HepG2 (cell line): ENCODE measurements around the gene HCFC1R1. TPM values are rescaled to one million over a fixed set of nuclear protein-coding genes. Genes with fewer than 3 reads are reported as not detected.

ENCODE experiments used
- ATAC-seq: fragments of 200-7000 bp; cut with Tn5 transposase; 3 replicates; pipeline ENCODE4 v1.9.1; 2020; ENCODE audit warnings: mild to moderate bottlenecking, moderate library complexity
- BruUV-seq: library from RNA; stranded (reverse); fragments of 400-500 nt; replicated peaks from 2 replicates; lab custom pipeline; 2021; lab: Mats Ljungman, UMichigan
- CTCF ChIA-PET: fragments of 300-600 bp; formaldehyde crosslinking; extraction: SDS; loops from one replicate; lab custom pipeline; 2021; ENCODE audit warnings: low total read pairs, inconsistent platforms, low intra/inter-chr PET ratio; lab: Yijun Ruan, JAX
- POLR2A ChIA-PET: fragments of 350-600 bp; sonication (Branson Sonifier 250); formaldehyde crosslinking; loops from one replicate; lab custom pipeline; 2020; ENCODE audit warnings: antibody characterized with exemption, inconsistent platforms; lab: Yijun Ruan, JAX
- DNase-seq: peaks from one replicate; pipeline ENCODE4 v3.0.0-alpha.2; 2015; ENCODE audit warnings: low spot score
- FAIRE-seq: peaks from 3 replicates; lab custom pipeline; 2011; peaks lifted over from hg19 to GRCh38; lab: Jason Lieb, UNC
- H2AFZ ChIP-seq: one replicate; pipeline ENCODE4 v1.6.1; 2011; ENCODE audit warnings: low read length, inconsistent platforms
- H3K27ac ChIP-seq: fragments of 300-600 bp; 3 replicates; pipeline ENCODE4 v1.8.0; 2011; ENCODE audit warnings: mixed run types, mild to moderate bottlenecking, mixed read lengths, low read length, inconsistent platforms; ENCODE audit not compliant: insufficient read depth; ENCODE audit errors: extremely low read length
- H3K27me3 ChIP-seq, 2 experiments: fragments of 200-600 bp in 1 of 2; 2 replicates in 1 of 2; 3 replicates in 1 of 2; pipeline versions ENCODE4 v1.6.0 to v1.8.0; 2011; ENCODE audit warnings: low read length in 2 of 2, mild to moderate bottlenecking in 2 of 2, moderate library complexity in 2 of 2, inconsistent platforms in 1 of 2; ENCODE audit not compliant: insufficient read depth in 2 of 2, control insufficient read depth in 1 of 2
- H3K36me3 ChIP-seq, 2 experiments: fragments of 200-600 bp in 1 of 2; replicated peaks in 1 of 2; 2 replicates in 1 of 2; 3 replicates in 1 of 2; pipeline versions ENCODE4 v1.5.1 to v1.8.0; 2011; ENCODE audit warnings: low read length in 2 of 2, inconsistent platforms in 1 of 2; ENCODE audit not compliant: insufficient read depth in 2 of 2, control insufficient read depth in 1 of 2
- H3K4me1 ChIP-seq: 2 replicates; pipeline ENCODE4 v1.5.1; 2012; ENCODE audit warnings: low read length, inconsistent platforms; ENCODE audit not compliant: insufficient read depth
- H3K4me2 ChIP-seq: 2 replicates; pipeline ENCODE4 v1.6.0; 2011; ENCODE audit warnings: low read depth, low read length, inconsistent platforms
- H3K4me3 ChIP-seq, 3 experiments: fragments of 200-600 bp in 1 of 3; sonication (generic), shearing (Covaris generic) in 1 of 3; replicated peaks in 1 of 3; 2 replicates each; pipeline ENCODE4 v1.5.1; 2011 to 2016; ENCODE audit warnings: low read length in 3 of 3, inconsistent platforms in 2 of 3, low read depth in 2 of 3, mild to moderate bottlenecking in 2 of 3, control low read depth in 1 of 3, mixed read lengths in 1 of 3; ENCODE audit not compliant: insufficient read depth in 1 of 3
- H3K79me2 ChIP-seq: one replicate; pipeline ENCODE4 v1.6.1; 2011; ENCODE audit warnings: low read length, inconsistent platforms; ENCODE audit not compliant: insufficient read depth
- H3K9ac ChIP-seq: 2 replicates; pipeline ENCODE4 v1.6.0; 2011; ENCODE audit warnings: mild to moderate bottlenecking, low read depth, low read length, inconsistent platforms; ENCODE audit not compliant: insufficient read depth
- H3K9me3 ChIP-seq: 2 replicates; pipeline ENCODE4 v1.5.1; 2012; ENCODE audit warnings: mild to moderate bottlenecking, low read length
- H4K20me1 ChIP-seq: 2 replicates; pipeline ENCODE4 v1.6.0; 2011; ENCODE audit warnings: inconsistent platforms, mild to moderate bottlenecking, low read length, moderate library complexity; ENCODE audit not compliant: insufficient read depth
- AGO2 ChIP-seq: fragments of 200-400 bp; formaldehyde crosslinking; optimal IDR thresholded peaks from 2 replicates; pipeline ENCODE3; 2017; ENCODE audit warnings: mild to moderate bottlenecking, low read depth, low read length, moderate library complexity
- BRD4 ChIP-seq: sonication (generic); formaldehyde crosslinking; IDR thresholded peaks from 2 replicates; pipeline ENCODE4 v1.4.0; 2020; ENCODE audit warnings: missing genetic modification reagents
- HNRNPL ChIP-seq: fragments of 200-400 bp; formaldehyde crosslinking; IDR thresholded peaks from 2 replicates; pipeline ENCODE4 v1.6.1; 2017; ENCODE audit warnings: mild to moderate bottlenecking, low read depth, low read length
- STAT5B ChIP-seq: sonication (generic); formaldehyde crosslinking; IDR thresholded peaks from 2 replicates; pipeline ENCODE4 v1.4.0; 2020; ENCODE audit warnings: missing genetic modification reagents
- ZBED4 ChIP-seq: sonication (generic); formaldehyde crosslinking; IDR thresholded peaks from 2 replicates; pipeline ENCODE4 v1.4.0; 2020; ENCODE audit warnings: missing genetic modification reagents, borderline replicate concordance
- ZNF740 ChIP-seq: sonication (generic); formaldehyde crosslinking; IDR thresholded peaks from 2 replicates; pipeline ENCODE4 v1.4.0; 2020; ENCODE audit warnings: missing genetic modification reagents
- WGBS: methylation state at CpG from one replicate; pipeline ENCODE4 v1.1.6; 2017; ENCODE audit warnings: low lambda C conversion rate; 5-methylcytosine and 5-hydroxymethylcytosine counted together
- in situ Hi-C: cut with HindIII; loops from 2 replicates; pipeline ENCODE4 v1.10.0; 2017; ENCODE audit warnings: low pct_unique_long_range_greater_than_20kb; ENCODE audit not compliant: extremely low pct_ligation_motif_present
- intact Hi-C: fragments of 100-400 bp; cut with micrococcal nuclease; formaldehyde crosslinking; loops from one replicate; pipeline ENCODE4 v1.10.0; 2022; ENCODE audit not compliant: unreplicated experiment
- polyA plus RNA-seq, 8 experiments: library from polyadenylated mRNA; depleted of rRNA in 3 of 8; stranded (reverse) in 7 of 8; unstranded in 1 of 8; fragments of >200 nt; fragmentation: Illumina TruSeq in 4 of 8; extraction: Trizol in 4 of 8; gene quantifications; 2 replicates each; pipeline versions ENCODE4 v1.2.1 to v1.2.3, GENCODE V29; 2011 to 2016; ENCODE audit warnings: low read depth in 4 of 8, missing spikeins in 1 of 8, mixed read lengths in 1 of 8; ENCODE audit not compliant: insufficient read depth in 1 of 8
- total RNA-seq, 5 experiments: library from RNA; depleted of rRNA; stranded (reverse); fragments of >200 nt; fragmentation: Illumina TruSeq; extraction: Trizol; gene quantifications; 2 replicates each; pipeline ENCODE4 v1.2.3, GENCODE V29; 2016; ENCODE audit warnings: low read depth in 1 of 5

Gene HCFC1R1
- total and polyA plus RNA-seq, 2 of the 13 experiments (the other 11 are each of a cell fraction or from before 2014, with no cell fraction given) = 13.8 to 16.1 TPM

GRCh38 chr16:2976673-2977072 is 47.1 kb downstream of the HCFC1R1 start:
- H3K9ac ChIP-seq = no peak overlapping the region
- FAIRE-seq (no peak), ATAC-seq (no peak), DNase-seq (no peak)
- H3K4me2 ChIP-seq = no peak overlapping the region
- in situ Hi-C loops = no loop called here
- no peaks in the 10 kb centered on the region for H3K9me3 ChIP-seq
- H4K20me1 ChIP-seq = no peaks in the 10 kb centered on the region
- BruUV-seq = no TSS peak
- H3K4me1 ChIP-seq = peaks cover 10% of the 10 kb centered on the region
- POLR2A ChIA-PET = no interaction called here
- intact Hi-C loops = no loop called here
- peaks cover 2 to 18% of the 10 kb centered on the region in 2 experiments; a peak in 3 of 5 replicates for H3K36me3 ChIP-seq
- H3K27me3 ChIP-seq = no peaks in the 10 kb centered on the region
- H3K4me3 ChIP-seq = no peak overlapping the region
- WGBS = 98% methylated on average over 15 of the region's 15 CpGs
- TF ChIP-seq HNRNPL (0 out of 2 replicates have a peak, but pooled peaks have one; percentile 49), STAT5B (CRISPR knock-in tag) (no peak), AGO2 (peak; percentile 24)
- TF ChIP-seq, all 625 proteins: peak for 2
- Histone ChIP-seq H2AFZ (no peak overlapping the region), H3K79me2 (peaks cover 8% of the 10 kb centered on the region), H3K27ac (no peak overlapping the region)
- CTCF ChIA-PET = no interaction called here

- no peak overlapping the region for H3K27ac ChIP-seq
- H3K4me3 ChIP-seq = no peak overlapping the region
- DNase-seq (no peak), ATAC-seq (no peak)
- CTCF ChIA-PET = no interaction called here
- TF ChIP-seq ZBED4 (no peak), ZNF740 (CRISPR knock-in tag) (no peak), BRD4 (no peak)
- TF ChIP-seq, all 625 proteins: peak for 0
- H3K4me2 ChIP-seq = no peak overlapping the region
- no peak overlapping the region for H2AFZ ChIP-seq
- no TSS peak for BruUV-seq
- H3K79me2 ChIP-seq = peaks cover 8% of the 10 kb centered on the region
- peaks cover 2 to 18% of the 10 kb centered on the region in 2 experiments; a peak in 3 of 5 replicates for H3K36me3 ChIP-seq
- no peaks in the 10 kb centered on the region for H3K27me3 ChIP-seq
- no peak overlapping the region for H3K9ac ChIP-seq
- POLR2A ChIA-PET = no interaction called here
- in situ Hi-C loops (no loop called here), intact Hi-C loops (no loop called here)
- 98% methylated on average over 5 of the region's 7 CpGs for WGBS
- H3K9me3 ChIP-seq = no peaks in the 10 kb centered on the region
- FAIRE-seq = no peak
- no peaks in the 10 kb centered on the region for H4K20me1 ChIP-seq
- peaks cover 5% of the 10 kb centered on the region for H3K4me1 ChIP-seq
Observed at GRCh38 chr16:2976201-2976600, 47.5 kb downstream of the HCFC1R1 start.
